ENCODE results near the gene RHBDF2. TPM values are rescaled to one million over a fixed set of nuclear protein-coding genes. Genes with fewer than 3 reads are reported as not detected.

The RHBDF2 gene
- total RNA-seq, 1 donor from 2014 or later = 21.4 TPM

- no peak for DNase-seq (ENCODE audit: low spot score)
Measured at GRCh38 chr17:76462556-76463290, 38.5 kb downstream of the RHBDF2 start.

GRCh38 chr17:76461765-76462555, 39.3 kb downstream of the RHBDF2 start:
- no peak for DNase-seq (ENCODE audit: low spot score)

GRCh38 chr17:76459674-76460073, 41.5 kb downstream of the RHBDF2 start:
- DNase-seq (ENCODE audit: low spot score) = no peak

- peak; percentile 34 for DNase-seq (ENCODE audit: low spot score)
Measured at GRCh38 chr17:76458580-76459490, 42.4 kb downstream of the RHBDF2 start.

- no peak for DNase-seq (ENCODE audit: low spot score)
Measured at GRCh38 chr17:76453431-76453743, 47.8 kb downstream of the RHBDF2 start.

- DNase-seq (ENCODE audit: low spot score) = peak; percentile 84
Measured at GRCh38 chr17:76452660-76453430, 48.4 kb downstream of the RHBDF2 start, which contains the start of gene UBE2O. TSS of gene UBE2O (minus strand) at chr17:76453152. CDS start at chr17:76453141, 11 bp downstream.

- DNase-seq (ENCODE audit: low spot score) = no peak
Measured at GRCh38 chr17:76452127-76452659, 49.0 kb downstream of the RHBDF2 start.

- DNase-seq (ENCODE audit: low spot score) = no peak
Measured at GRCh38 chr17:76451506-76451905, 49.7 kb downstream of the RHBDF2 start.

GRCh38 chr17:76449126-76449525, 52.1 kb downstream of the RHBDF2 start:
- DNase-seq (ENCODE audit: low spot score) = no peak

GRCh38 chr17:76447931-76448652, 53.1 kb downstream of the RHBDF2 start:
- no peak for DNase-seq (ENCODE audit: low spot score)

GRCh38 chr17:76446449-76447231, 54.6 kb downstream of the RHBDF2 start:
- DNase-seq (ENCODE audit: low spot score) = no peak

- DNase-seq (ENCODE audit: low spot score) = no peak
Measured at GRCh38 chr17:76445697-76446448, 55.4 kb downstream of the RHBDF2 start.

- no peak for DNase-seq (ENCODE audit: low spot score)
Measured at GRCh38 chr17:76444518-76445311, 56.5 kb downstream of the RHBDF2 start.

- no peak for DNase-seq (ENCODE audit: low spot score)
Measured at GRCh38 chr17:76442341-76443338, 58.6 kb downstream of the RHBDF2 start.

- no peak for DNase-seq (ENCODE audit: low spot score)
Measured at GRCh38 chr17:76441686-76442340, 59.4 kb downstream of the RHBDF2 start.

- DNase-seq (ENCODE audit: low spot score) = no peak
Measured at GRCh38 chr17:76440751-76441362, 60.4 kb downstream of the RHBDF2 start.
